Nephron progenitor cell (in vitro differentiated cells): Measurements from ENCODE around the gene GRM7.

Experiments
- DNase-seq: peaks from one replicate; pipeline ENCODE4 v3.0.0; 2021
- H3K27ac Mint-ChIP-seq: 2 replicates; pipeline ENCODE4 v1.8.0; 2021; ENCODE audit warnings: mild to moderate bottlenecking, moderate library complexity, mixed read lengths
- H3K27me3 Mint-ChIP-seq: 2 replicates; pipeline ENCODE4 v1.8.0; 2021; ENCODE audit warnings: mild to moderate bottlenecking, low read depth, mixed read lengths; ENCODE audit not compliant: poor library complexity
- H3K36me3 Mint-ChIP-seq: 2 replicates; pipeline ENCODE4 v1.8.0; 2021; ENCODE audit warnings: low read depth, mixed read lengths
- H3K4me1 Mint-ChIP-seq: 2 replicates; pipeline ENCODE4 v1.8.0; 2021; ENCODE audit warnings: mixed read lengths
- H3K4me3 Mint-ChIP-seq: 2 replicates; pipeline ENCODE4 v1.8.0; 2021; ENCODE audit warnings: mild to moderate bottlenecking, moderate library complexity, mixed read lengths
- H3K9me3 Mint-ChIP-seq: 2 replicates; pipeline ENCODE4 v1.8.0; 2021; ENCODE audit warnings: mild to moderate bottlenecking, moderate library complexity, mixed read lengths
- TF ChIP-seq, protein P1 (sequence below): fragments of 200-600 bp; sonication (generic); IDR thresholded peaks from 2 replicates; pipeline ENCODE4 v1.5.0; 2021; ENCODE audit warnings: antibody characterized with exemption

The GRM7 gene

DNA sequence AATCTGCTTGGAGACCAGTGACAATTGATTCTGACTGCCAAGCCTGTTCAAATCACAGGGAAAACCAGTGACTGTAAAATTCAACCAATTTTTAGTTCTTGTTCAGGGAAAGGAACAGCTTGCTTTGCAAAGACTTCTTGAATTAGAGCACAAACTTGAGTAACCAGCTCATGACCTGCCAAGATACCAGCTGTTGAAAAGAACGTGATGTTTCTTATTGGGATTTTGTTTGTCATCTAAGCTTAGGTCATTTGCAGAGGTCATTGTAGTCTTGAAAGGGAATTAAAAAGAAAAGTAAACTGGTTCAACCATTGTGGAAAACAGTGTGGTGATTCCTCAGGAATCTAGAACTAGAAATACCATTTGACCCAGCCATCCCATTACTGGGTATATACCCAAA, 428.2 kb downstream of the GRM7 start:
- H3K4me3 Mint-ChIP-seq: no peak overlapping the region
- DNase-seq: no peak
- H3K36me3 Mint-ChIP-seq: no peaks in the 10 kb centered on the region
- H3K27ac Mint-ChIP-seq: no peak overlapping the region
- H3K4me1 Mint-ChIP-seq: no peaks in the 10 kb centered on the region
- H3K27me3 Mint-ChIP-seq: no peaks in the 10 kb centered on the region
- TF ChIP-seq, protein P1, sequence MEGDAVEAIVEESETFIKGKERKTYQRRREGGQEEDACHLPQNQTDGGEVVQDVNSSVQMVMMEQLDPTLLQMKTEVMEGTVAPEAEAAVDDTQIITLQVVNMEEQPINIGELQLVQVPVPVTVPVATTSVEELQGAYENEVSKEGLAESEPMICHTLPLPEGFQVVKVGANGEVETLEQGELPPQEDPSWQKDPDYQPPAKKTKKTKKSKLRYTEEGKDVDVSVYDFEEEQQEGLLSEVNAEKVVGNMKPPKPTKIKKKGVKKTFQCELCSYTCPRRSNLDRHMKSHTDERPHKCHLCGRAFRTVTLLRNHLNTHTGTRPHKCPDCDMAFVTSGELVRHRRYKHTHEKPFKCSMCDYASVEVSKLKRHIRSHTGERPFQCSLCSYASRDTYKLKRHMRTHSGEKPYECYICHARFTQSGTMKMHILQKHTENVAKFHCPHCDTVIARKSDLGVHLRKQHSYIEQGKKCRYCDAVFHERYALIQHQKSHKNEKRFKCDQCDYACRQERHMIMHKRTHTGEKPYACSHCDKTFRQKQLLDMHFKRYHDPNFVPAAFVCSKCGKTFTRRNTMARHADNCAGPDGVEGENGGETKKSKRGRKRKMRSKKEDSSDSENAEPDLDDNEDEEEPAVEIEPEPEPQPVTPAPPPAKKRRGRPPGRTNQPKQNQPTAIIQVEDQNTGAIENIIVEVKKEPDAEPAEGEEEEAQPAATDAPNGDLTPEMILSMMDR: no peak
- no peaks in the 10 kb centered on the region for H3K9me3 Mint-ChIP-seq

DNA sequence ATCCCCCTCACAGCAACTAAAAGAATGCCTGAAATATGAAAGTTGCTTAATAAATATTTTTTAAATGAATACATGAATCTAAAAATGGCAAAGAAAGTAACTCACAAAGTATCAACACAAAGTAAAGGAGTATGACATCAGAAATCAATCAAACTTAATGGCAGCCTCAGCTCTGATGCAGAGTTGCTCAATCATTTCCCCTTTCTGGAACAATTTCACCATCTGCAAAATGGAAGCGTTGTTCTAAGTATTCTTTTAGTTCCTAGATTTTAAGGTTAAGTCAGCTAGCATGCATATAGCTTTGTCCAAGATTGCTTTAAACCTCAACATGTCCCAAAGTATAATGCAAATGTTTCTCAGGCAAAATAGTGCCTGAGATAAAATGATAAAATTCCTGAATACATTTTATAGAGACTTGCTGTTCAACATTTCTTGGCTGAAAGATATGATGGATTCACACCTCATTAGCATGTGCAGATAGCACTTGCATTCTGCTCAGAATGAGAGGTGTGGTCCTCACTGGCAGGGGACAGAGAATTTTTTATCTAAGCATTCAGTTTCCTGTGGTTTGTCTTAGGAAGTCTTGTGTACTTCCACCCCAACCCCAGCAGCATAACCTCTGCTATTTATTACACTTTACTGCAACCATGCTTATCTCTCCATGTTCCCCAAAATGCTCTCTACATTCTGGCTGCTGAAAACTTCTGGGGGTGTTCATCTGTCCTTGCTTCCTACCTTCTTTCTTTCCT, 429.3 kb downstream of the GRM7 start:
- Mint-ChIP-seq H3K9me3 (no peaks in the 10 kb centered on the region), H3K4me1 (no peaks in the 10 kb centered on the region), H3K27ac (no peak overlapping the region), H3K4me3 (no peak overlapping the region), H3K36me3 (no peaks in the 10 kb centered on the region), H3K27me3 (no peaks in the 10 kb centered on the region)
- DNase-seq: no peak
- TF ChIP-seq, protein P1: no peak

DNA sequence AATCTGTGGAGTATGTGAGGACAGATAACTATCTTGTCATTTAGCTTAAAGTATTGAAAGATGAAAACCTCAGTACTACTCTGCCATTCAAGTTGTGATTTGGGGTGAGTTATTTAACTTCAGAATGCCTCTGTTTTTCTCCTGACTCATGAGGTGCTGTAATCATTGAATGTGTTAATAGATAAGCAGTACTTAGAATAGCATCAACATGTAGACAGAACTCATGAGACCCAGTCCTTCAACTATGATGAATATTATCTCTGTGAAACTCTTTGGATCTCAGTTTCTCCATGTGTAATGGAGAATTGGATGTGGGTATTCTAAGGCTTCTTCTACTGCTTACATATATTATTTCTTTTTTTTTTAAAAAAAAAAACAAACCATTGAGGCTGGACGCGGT, 431.4 kb downstream of the GRM7 start:
- no peak overlapping the region for H3K4me3 Mint-ChIP-seq
- TF ChIP-seq, protein P1: no peak
- H3K9me3 Mint-ChIP-seq: no peaks in the 10 kb centered on the region
- DNase-seq: no peak
- H3K27ac Mint-ChIP-seq: no peak overlapping the region
- H3K27me3 Mint-ChIP-seq: no peaks in the 10 kb centered on the region
- H3K36me3 Mint-ChIP-seq: no peaks in the 10 kb centered on the region
- no peaks in the 10 kb centered on the region for H3K4me1 Mint-ChIP-seq

DNA sequence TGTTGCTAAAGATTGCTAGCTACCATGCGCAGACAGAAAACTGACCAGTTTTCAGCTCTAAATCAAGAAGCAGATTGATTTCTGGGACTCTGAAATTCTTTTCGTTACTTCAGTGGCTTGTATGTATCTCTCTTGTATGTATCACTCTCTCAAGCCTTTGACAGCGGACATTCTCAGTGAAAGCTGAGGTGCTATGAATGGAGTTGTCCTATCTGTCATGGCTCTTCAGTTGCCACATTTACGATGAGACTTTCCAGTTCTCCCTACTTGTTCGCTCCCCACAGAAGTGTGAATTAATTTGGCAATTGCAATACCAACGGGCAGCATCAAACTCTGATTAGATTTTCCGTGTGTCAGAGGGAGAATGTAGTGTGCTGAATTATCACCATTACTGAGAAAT, 432.4 kb downstream of the GRM7 start:
- TF ChIP-seq, protein P1: no peak
- no peak for DNase-seq

DNA sequence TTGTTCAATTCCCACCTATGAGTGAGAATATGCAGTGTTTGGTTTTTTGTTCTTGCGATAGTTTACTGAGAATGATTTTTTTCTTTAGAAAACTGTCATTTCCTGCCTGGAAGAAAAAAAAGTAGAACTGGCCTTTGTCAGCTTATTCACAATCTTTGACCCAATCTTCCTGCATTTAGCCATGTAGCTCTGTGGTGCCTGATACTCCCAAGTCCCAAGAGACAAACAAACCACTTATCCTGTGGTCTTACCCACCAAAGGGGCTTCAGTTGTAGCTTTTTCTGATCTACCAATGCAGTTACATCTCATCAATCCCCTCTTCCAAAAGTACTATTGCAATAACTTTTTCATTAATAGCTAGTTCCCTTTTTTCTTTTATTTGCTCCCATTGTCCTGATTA, 444.6 kb downstream of the GRM7 start:
- Mint-ChIP-seq H3K36me3 (no peaks in the 10 kb centered on the region), H3K4me3 (no peak overlapping the region), H3K9me3 (peaks cover 13% of the 10 kb centered on the region), H3K27me3 (peaks cover 2% of the 10 kb centered on the region), H3K4me1 (no peaks in the 10 kb centered on the region), H3K27ac (no peak overlapping the region)
- TF ChIP-seq, protein P1: no peak
- DNase-seq: no peak

More for the DNA sequence above, 432.4 kb downstream of the GRM7 start:
- no peak overlapping the region for H3K27ac Mint-ChIP-seq
- H3K9me3 Mint-ChIP-seq: no peaks in the 10 kb centered on the region
- H3K4me3 Mint-ChIP-seq: no peak overlapping the region
- no peaks in the 10 kb centered on the region for H3K36me3 Mint-ChIP-seq
- no peaks in the 10 kb centered on the region for H3K4me1 Mint-ChIP-seq
- H3K27me3 Mint-ChIP-seq: no peaks in the 10 kb centered on the region

DNA sequence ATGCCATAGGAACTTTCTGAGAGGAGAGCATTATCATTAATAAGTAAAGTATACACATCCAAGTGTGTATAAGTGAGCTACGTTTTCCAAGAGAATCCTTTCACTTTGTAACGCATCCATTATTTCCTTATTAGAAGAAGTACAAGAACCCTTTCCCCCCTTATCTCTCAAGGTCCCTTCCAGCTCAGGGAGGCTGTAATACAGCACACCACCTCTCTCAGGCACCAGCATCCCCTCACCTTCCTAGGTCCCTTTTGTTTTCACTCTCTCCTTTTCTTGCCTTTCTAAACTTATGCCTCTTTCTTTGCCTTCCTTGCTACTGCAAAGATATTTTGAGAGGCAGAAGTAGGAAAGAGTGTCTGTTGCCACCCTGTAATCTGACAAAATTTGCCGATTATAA, 446.0 kb downstream of the GRM7 start:
- Mint-ChIP-seq H3K4me3 (no peak overlapping the region), H3K36me3 (no peaks in the 10 kb centered on the region), H3K4me1 (no peaks in the 10 kb centered on the region), H3K27me3 (peaks cover 2% of the 10 kb centered on the region), H3K9me3 (peaks cover 13% of the 10 kb centered on the region), H3K27ac (no peak overlapping the region)
- no peak for DNase-seq
- TF ChIP-seq, protein P1: no peak
